ENCODE data around the gene CLTCL1. TPM values are rescaled to one million over a fixed set of nuclear protein-coding genes. Genes with fewer than 3 reads are reported as not detected.
"Not testable (repeated sequence)": the region's sequence is repeated elsewhere in the genome, so short reads cannot be mapped to it uniquely, and the experiment has no call there.

The CLTCL1 gene
- total RNA-seq, 1 donor from 2014 or later: 5.8 TPM

DNA sequence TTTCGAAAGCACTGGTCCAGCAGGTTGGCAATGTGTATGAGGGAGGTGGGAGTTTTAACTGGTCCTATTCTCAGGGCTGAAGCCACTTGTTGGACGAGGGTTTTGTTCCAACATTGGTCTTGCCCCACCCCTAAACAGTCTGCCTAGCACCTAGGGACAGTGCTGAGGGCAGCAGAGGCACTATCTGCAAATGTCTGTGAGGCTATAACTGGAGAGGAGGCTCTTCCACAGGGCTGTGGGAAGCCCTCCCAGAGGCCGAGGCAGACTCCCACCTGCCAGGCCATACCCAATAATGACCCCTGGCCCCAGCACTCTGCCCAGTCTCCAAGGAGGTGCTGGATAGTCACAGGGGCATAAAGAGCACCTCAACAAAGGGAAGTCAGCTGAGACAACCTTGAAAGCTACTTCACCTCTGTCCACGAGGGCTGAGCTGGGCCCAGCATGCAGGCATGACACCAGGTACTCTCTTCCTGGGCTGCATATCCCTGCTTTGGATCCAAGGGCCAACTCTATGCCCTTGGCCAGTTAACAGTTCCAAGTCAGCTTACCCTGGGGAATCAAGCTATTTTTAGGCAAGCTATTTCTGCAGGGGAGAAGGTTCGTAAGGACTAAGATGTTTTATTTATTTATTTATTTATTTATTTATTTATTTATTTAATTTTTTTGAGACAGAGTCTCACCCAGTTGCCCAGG is 72.8 kb downstream of the CLTCL1 start:
- no peak for DNase-seq (ENCODE audit: low spot score)

DNA sequence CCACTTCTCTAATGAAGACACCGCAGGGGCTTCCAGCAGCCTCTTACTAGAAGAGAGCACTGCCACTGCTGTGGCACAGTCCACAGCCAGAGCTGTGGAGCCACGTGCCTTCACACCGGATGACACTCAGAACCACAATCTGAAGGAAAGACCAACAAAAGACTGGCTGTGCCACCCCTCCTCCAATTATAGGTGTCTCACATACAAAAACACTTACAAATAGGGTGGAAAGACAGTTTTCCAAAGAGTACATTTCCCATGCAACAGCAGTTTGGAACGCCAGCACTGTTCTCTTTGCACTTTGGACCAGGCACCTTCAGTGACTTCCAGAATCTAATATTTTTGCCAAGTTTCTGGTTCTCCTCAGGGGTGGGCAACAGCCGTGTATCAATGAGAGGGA is 74.9 kb downstream of the CLTCL1 start:
- no peak for DNase-seq (ENCODE audit: low spot score)

DNA sequence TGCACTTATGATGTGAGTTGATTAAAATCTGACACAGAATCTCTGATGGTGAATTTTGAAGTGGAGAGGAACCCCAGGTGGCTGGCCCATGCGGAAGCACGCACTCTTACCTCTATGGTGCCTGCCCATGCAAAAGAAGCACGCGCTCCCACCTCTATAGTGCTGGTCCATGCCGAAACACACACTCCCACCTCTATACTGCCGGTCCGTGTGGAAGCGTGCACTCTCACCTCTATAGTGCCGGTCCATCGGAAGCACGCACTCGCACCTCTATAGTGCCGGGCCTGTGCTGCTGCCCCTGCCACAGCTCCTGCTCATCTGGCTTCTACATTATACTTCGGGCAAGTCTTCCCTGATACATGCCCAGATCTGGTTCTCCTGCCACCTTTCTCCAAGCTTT is 76.2 kb downstream of the CLTCL1 start:
- no peak for DNase-seq (ENCODE audit: low spot score)

GRCh38 chr22:19214078-19214473 is 77.4 kb downstream of the CLTCL1 start:
- DNase-seq (ENCODE audit: low spot score): no peak

DNA sequence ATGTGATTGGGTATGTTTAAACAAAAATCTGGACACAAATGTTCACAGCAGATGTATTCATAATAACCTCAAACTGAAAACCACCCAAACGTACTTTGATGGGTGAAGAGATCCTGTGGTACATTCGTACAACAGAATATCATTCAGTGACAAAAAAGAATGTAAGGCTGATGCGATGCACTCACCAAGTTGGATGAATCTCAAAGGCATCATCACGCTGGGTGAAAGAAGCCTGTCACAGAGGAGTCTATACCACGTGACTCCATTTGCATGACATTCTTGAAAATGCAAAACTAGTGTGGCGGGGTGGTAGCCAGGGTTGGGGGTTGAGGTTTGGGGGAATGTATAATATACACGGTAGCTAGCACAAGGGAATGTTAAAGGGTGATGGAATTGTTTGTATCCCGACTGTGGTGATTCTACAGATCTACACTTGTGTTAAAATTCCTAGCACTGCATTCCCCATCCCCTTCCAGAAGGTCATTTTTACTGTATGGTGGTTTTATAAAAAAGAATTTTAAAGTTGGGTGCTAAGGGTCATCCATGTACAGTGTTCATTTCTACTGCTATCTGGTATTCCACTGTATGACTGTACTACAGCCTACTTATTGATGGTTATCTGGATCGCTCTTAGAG is 78.0 kb downstream of the CLTCL1 start:
- DNase-seq (ENCODE audit: low spot score): no peak

DNA sequence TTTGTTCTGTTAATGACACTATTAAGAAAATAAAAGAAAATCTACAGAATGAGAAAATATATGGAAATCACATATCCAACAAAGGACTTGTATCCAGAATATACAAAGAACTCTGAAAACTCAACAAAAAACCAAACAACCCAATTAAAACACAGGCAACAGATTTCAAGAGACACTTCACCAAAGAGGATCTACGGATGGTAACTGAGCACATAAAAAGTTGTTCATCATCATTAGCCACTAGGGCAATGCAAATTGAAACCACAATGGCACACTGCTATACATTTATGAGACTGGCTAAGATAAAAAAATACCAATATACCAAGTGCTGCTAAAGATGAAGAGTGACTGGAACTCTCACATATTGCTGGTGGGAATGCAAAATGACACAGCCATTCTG is 78.5 kb downstream of the CLTCL1 start:
- DNase-seq (ENCODE audit: low spot score): no peak

GRCh38 chr22:19212302-19212870 is 79.1 kb downstream of the CLTCL1 start:
- DNase-seq (ENCODE audit: low spot score): no peak

DNA sequence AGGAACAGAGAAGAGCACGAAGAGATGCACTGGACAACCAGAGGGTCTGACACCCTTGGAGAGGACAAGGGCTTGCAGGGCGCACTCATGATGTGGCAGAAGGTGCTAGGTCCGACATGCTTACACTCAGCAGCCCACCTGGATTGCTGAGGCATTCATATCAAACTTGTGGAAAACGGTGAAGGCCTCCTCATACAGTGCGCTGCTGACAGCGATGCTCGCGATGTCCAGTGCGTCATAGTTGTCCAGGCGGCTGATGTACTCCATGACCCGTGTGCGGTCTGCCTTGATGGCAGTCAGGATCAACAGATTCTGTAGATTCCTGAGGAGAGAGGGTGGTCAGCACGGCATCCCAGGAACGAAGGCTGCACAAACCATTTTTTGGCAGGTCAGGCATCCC is 81.3 kb downstream of the CLTCL1 start:
- no peak for DNase-seq (ENCODE audit: low spot score)

DNA sequence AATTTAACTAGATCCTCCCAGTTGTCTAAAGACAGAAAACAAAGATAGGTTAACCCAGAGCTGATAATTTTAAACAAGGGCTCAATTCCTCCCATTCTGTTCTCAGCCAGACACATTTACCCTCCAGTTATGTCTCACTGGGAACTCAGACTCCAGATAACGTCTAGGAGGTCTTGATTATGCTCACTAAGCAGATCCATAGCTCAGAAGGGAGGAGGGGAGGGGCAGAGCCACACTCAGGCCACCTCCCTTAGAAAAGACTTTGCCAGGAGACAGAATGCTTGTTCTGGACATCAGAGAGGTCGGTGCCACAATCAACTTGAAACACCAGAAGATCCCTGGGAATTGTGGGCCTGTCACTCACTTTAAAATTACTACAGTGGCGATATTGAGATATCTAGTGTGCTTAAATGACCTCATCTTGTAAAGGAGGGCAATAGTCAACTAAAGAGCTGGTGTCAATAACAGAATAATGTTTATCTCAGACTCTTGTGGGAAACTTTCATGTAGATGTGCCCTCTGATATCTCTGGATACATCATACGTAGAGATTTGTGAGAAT is 83.2 kb downstream of the CLTCL1 start:
- no peak for DNase-seq (ENCODE audit: low spot score)

DNA sequence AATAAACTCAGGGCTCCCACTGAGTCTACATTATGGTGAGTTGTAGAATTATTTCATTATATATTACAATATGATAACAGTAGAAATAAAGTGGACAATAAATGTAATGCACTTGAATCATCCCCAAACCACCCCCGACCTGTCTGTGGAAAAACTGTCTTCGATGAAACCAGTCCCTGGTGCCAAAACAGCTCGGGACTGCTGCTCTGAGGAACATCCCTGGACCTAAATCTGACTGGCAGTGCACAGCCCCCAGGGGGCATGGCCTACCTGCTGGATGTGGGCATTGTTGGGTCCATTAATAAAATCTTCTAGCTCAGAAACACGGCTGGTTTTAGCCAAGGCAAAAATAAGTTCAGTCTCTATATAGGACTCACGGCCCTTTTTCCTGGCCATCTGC is 83.6 kb downstream of the CLTCL1 start:
- DNase-seq (ENCODE audit: low spot score): no peak

DNA sequence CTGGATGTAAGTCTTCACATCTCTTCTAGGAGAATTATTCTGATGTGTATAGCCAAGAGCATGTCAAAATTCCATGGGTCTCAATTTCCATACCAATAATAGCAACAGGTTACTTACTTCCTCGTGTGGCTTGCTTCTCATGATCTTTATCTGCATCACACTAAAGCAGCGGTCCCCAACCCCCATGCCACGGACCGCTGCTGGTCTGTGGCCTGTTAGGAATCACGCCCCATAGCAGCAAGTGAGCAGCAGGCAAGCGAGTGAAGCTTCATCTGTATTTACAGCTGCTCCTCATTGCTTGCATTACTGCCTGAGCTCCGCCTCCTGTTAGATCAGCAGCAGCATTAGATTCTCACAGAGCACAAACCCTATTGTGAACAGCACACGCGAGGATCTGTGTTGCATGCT is 84.1 kb downstream of the CLTCL1 start:
- DNase-seq (ENCODE audit: low spot score): no peak

- DNase-seq (ENCODE audit: low spot score): no peak
Measured at GRCh38 chr22:19206287-19206686, 85.2 kb downstream of the CLTCL1 start.

GRCh38 chr22:19204640-19205039 is 86.9 kb downstream of the CLTCL1 start:
- DNase-seq (ENCODE audit: low spot score): no peak

DNA sequence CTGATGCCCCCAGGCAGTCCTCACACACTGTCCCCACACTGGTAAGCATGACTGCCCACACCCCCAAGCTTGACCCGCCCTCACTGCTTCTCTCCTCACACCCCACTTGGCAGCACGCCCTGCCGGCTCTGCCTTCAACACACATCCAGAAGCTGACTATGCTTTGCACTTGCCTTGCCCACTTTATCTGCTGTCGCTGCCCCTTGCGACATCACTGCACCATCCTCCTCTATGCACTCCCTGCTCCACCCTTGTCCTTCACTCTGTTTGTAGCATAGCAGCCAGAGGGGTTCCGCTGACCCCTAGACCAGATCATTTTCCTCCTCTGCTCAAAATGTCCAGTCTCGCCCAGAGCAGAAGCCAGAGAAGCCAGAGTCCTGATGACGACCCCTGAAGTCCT is 87.7 kb downstream of the CLTCL1 start:
- DNase-seq (ENCODE audit: low spot score): no peak

GRCh38 chr22:19202799-19203186 is 88.7 kb downstream of the CLTCL1 start:
- DNase-seq (ENCODE audit: low spot score): not testable (repeated sequence)

DNA sequence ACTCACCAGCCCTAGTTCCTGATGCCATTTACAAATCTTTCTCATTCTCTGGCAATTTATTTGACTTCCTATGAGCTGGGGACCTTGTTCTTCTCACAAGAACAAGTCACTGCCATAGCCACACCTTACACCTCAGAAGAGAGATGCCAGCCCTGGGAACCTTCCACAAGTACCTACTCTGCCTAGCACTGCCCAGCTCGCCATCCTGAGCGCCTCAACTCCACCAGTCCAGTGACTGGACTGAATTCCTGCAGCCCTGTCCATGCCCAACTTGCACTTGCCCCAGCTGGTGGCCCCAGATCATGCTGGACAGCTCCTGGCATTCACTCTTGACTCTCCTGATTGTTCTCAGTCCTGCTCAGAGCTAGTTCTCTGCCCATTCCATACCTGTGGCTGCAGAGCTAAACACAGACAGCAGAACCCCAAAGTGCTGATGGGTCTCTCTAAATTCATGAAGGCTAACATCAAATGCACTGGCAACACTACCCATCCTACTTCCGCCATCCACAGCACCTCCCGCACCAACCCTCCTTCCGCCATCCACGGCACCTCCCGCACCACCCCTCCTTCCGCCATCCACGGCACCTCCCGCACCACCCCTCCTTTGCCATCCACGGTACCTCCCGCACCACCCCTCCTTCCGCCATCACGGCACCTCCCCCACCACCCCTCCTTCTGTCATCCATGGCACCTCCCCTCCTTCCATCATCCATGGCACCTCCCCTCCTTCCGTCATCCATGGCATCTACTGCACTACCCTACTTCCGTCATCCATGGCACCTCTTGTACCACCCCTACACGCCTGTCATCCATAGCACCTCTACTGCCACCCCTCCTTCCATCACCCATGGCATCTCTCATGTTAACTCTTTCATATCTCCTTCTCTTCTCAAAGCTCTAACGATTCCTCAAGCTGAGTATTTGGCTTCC is 89.4 kb downstream of the CLTCL1 start:
- no peak for DNase-seq (ENCODE audit: low spot score)

GRCh38 chr22:19201130-19201868 is 90.2 kb downstream of the CLTCL1 start:
- no peak for DNase-seq (ENCODE audit: low spot score)

DNA sequence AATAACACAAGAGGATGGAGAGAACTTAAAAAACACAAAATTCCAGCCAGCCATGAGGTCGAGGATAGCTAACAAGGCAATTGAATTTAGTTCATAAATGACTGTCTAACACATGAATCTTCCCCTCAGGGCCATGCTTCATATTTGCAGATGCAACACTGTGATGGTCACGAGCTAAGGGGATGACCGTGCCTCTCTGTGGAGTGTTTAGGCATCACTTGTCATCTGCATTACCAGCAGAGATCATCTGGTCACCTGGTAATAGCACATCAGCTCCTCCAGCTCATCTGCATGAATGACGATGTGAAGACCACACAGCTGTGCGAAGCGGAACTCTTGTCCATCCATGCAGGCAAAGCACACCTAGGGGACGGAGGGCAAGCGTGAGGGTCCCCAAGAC is 92.0 kb downstream of the CLTCL1 start:
- no peak for DNase-seq (ENCODE audit: low spot score)

- no peak for DNase-seq (ENCODE audit: low spot score)
Measured at GRCh38 chr22:19197997-19198865, 93.3 kb downstream of the CLTCL1 start.

Measured in ureter (tissue), 1 donor.